RPMI7951 (cell line): ENCODE data around the gene RAB24. TPM values are rescaled to one million over a fixed set of nuclear protein-coding genes. Genes with fewer than 3 reads are reported as not detected.

Experiments
- total RNA-seq: library from RNA; depleted of rRNA; stranded (reverse); fragments of >200 nt; shearing (Covaris generic); gene quantifications from 2 replicates; pipeline ENCODE4 v1.2.3, GENCODE V29; 2014; rRNA removed

The RAB24 gene
- total RNA-seq, 1 experiment from 2014 or later = 10.3 TPM

Other genes with a start within 250 kb of the RAB24 start
- gene FGFR4, start 216.8 kb downstream of the RAB24 start, total RNA-seq = 1.9 and 2.0 TPM in 2 replicates
- gene NSD1, start 169.9 kb downstream of the RAB24 start, total RNA-seq = 11.5 and 14.5 TPM in 2 replicates
- gene PRELID1, start 80 bp upstream of the RAB24 start, total RNA-seq = 256 and 386 TPM in 2 replicates
- gene MXD3, start 8.2 kb upstream of the RAB24 start, total RNA-seq = 50.6 and 72.9 TPM in 2 replicates
- gene LMAN2, start 47.9 kb upstream of the RAB24 start, total RNA-seq = 273 and 306 TPM in 2 replicates
- 4.6 and 10.2 TPM in 2 replicates for gene RGS14, start 54.2 kb upstream of the RAB24 start, total RNA-seq
- gene SLC34A1, start 80.7 kb upstream of the RAB24 start, total RNA-seq = not detected in 2 replicates
- gene PFN3, start 96.9 kb upstream of the RAB24 start, total RNA-seq = not detected in 2 replicates
- 0.12 and 0.59 TPM in 2 replicates for gene F12, start 105.8 kb upstream of the RAB24 start, total RNA-seq
- 26.9 and 27.4 TPM in 2 replicates for gene GRK6, start 123.0 kb upstream of the RAB24 start, total RNA-seq
- 13.9 and 20.8 TPM in 2 replicates for gene PRR7, start 143.1 kb upstream of the RAB24 start, total RNA-seq
- gene DBN1, start 169.9 kb upstream of the RAB24 start, total RNA-seq = 29.7 and 39.5 TPM in 2 replicates
- gene PDLIM7, start 193.9 kb upstream of the RAB24 start, total RNA-seq = 88.4 and 93.8 TPM in 2 replicates
- 0.49 TPM in 1 of 2 replicates, not detected in the other for gene DOK3, start 206.1 kb upstream of the RAB24 start, total RNA-seq
- gene DDX41, start 213.2 kb upstream of the RAB24 start, total RNA-seq = 74.2 and 87.6 TPM in 2 replicates